A673 (cell line): ENCODE results near the gene MGAT5. TPM values are rescaled to one million over a fixed set of nuclear protein-coding genes. Genes with fewer than 3 reads are reported as not detected.

Experiments used
- BruUV-seq: library from RNA; stranded (reverse); fragments of 400-500 nt; replicated peaks from 2 replicates; lab custom pipeline; 2021; lab: Mats Ljungman, UMichigan
- CTCF ChIA-PET: fragments of 300-600 bp; sonication (Branson Sonifier 250); formaldehyde crosslinking; loops from one replicate; lab custom pipeline; 2022; ENCODE audit warnings: antibody characterized with exemption; lab: Charles Lee
- POLR2A ChIA-PET: fragments of 300-600 bp; sonication (Branson Sonifier 250); formaldehyde crosslinking; loops from one replicate; lab custom pipeline; 2022; ENCODE audit warnings: antibody characterized with exemption; ENCODE audit not compliant: low non-redundant PET; lab: Charles Lee
- DNase-seq: peaks from one replicate; pipeline ENCODE4 v3.0.0-alpha.2; 2015; ENCODE audit warnings: low spot score
- H3K27ac ChIP-seq: fragments of 200-600 bp; sonication (generic); 2 replicates; pipeline ENCODE4 v1.5.1; 2016; ENCODE audit warnings: mixed run types, low read depth, mild to moderate bottlenecking, mixed read lengths, antibody characterized with exemption, low read length; ENCODE audit not compliant: poor library complexity, severe bottlenecking
- H3K27me3 ChIP-seq: fragments of 200-600 bp; sonication (generic); replicated peaks from 2 replicates; pipeline ENCODE4 v1.6.1; 2017; ENCODE audit warnings: mixed run types, low read depth, mild to moderate bottlenecking, mixed read lengths, antibody characterized with exemption, low read length; ENCODE audit not compliant: insufficient read depth, poor library complexity
- H3K36me3 ChIP-seq: fragments of 200-600 bp; sonication (generic); 2 replicates; pipeline ENCODE4 v1.6.1; 2016; ENCODE audit warnings: mixed run types, mild to moderate bottlenecking, mixed read lengths, antibody characterized with exemption, low read length; ENCODE audit not compliant: insufficient read depth, poor library complexity, severe bottlenecking
- H3K4me1 ChIP-seq: fragments of 200-600 bp; sonication (generic); 2 replicates; pipeline ENCODE4 v1.6.1; 2017; ENCODE audit warnings: mixed run types, mild to moderate bottlenecking, mixed read lengths, antibody characterized with exemption, low read length; ENCODE audit not compliant: insufficient read depth, poor library complexity, severe bottlenecking
- H3K4me3 ChIP-seq: fragments of 200-600 bp; sonication (generic); 2 replicates; pipeline ENCODE4 v1.5.1; 2016; ENCODE audit warnings: low read depth, mixed run types, mild to moderate bottlenecking, mixed read lengths, low read length; ENCODE audit not compliant: poor library complexity, severe bottlenecking
- H3K9me3 ChIP-seq: fragments of 200-600 bp; sonication (generic); 2 replicates; pipeline ENCODE4 v1.6.1; 2016; ENCODE audit warnings: mixed run types, low read depth, mild to moderate bottlenecking, mixed read lengths, antibody characterized with exemption, low read length; ENCODE audit not compliant: poor library complexity, severe bottlenecking
- EZH2 ChIP-seq: fragments of 200-600 bp; sonication (generic); IDR thresholded peaks from 2 replicates; pipeline ENCODE4 v1.6.1; 2017; ENCODE audit warnings: borderline replicate concordance, low read depth, mild to moderate bottlenecking, mixed read lengths, antibody characterized with exemption, low read length; ENCODE audit not compliant: poor library complexity, severe bottlenecking
- intact Hi-C: fragments of 100-400 bp; cut with micrococcal nuclease; formaldehyde crosslinking; loops from one replicate; pipeline ENCODE4 v1.10.0; 2022; ENCODE audit not compliant: unreplicated experiment
- total RNA-seq: library from RNA; stranded (reverse); gene quantifications from 2 replicates; pipeline ENCODE4 v1.2.3, GENCODE V29; 2021
- TF ChIP-seq, protein P1 (sequence below): fragments of 300-800, 200-600 bp; sonication (generic); conservative IDR thresholded peaks from 2 replicates; pipeline ENCODE4 v1.5.1; 2017; ENCODE audit warnings: low read depth, mild to moderate bottlenecking, antibody characterized with exemption, low read length, moderate library complexity, mixed read lengths

Gene MGAT5
- total RNA-seq, 1 experiment from 2014 or later, result 11.0 TPM

DNA sequence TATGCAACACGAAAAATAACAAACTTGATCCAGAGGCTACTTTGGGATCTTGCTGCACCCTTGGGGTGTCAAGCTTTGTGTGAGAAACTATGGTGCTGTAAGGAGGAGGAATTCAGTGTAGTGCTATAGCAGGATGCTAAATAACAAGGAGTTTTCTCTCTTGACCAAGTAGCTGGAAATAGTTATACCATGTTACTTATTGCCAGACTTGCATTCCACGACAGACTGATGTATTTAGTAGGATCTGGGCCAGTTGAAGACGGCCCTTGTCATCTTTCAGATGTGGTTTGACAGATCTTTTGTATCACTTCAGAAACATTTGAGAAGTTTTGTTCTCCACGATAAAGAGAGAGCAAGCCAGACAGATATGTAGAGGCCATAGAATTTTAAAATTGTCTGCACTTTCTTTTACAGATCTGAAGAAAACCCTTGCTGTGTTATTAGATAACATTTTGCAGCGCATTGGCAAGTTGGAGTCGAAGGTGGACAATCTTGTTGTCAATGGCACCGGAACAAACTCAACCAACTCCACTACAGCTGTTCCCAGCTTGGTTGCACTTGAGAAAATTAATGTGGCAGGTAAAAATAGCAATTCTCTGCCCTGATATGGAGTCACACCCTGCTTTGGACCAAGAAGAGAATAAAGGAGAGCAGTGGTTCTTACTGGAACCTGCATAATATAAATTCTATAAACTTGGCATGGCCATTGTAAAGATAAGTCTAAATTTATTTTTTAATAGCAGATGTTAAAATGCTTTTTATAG is 16.3 kb downstream of the MGAT5 start:
- CTCF ChIA-PET, result no interaction called here
- intact Hi-C loops, result no loop called here
- no peak overlapping the region for H3K4me3 ChIP-seq
- no TSS peak for BruUV-seq
- no peak overlapping the region for H3K27ac ChIP-seq
- H3K36me3 ChIP-seq, result no peaks in the 10 kb centered on the region
- no peak for DNase-seq
- H3K9me3 ChIP-seq, result no peaks in the 10 kb centered on the region
- H3K27me3 ChIP-seq, result no peaks in the 10 kb centered on the region
- H3K4me1 ChIP-seq, result no peaks in the 10 kb centered on the region
- POLR2A ChIA-PET, result no interaction called here
- TF ChIP-seq, protein P1, sequence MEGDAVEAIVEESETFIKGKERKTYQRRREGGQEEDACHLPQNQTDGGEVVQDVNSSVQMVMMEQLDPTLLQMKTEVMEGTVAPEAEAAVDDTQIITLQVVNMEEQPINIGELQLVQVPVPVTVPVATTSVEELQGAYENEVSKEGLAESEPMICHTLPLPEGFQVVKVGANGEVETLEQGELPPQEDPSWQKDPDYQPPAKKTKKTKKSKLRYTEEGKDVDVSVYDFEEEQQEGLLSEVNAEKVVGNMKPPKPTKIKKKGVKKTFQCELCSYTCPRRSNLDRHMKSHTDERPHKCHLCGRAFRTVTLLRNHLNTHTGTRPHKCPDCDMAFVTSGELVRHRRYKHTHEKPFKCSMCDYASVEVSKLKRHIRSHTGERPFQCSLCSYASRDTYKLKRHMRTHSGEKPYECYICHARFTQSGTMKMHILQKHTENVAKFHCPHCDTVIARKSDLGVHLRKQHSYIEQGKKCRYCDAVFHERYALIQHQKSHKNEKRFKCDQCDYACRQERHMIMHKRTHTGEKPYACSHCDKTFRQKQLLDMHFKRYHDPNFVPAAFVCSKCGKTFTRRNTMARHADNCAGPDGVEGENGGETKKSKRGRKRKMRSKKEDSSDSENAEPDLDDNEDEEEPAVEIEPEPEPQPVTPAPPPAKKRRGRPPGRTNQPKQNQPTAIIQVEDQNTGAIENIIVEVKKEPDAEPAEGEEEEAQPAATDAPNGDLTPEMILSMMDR, result no peak
- TF ChIP-seq EZH2, result no peak

DNA sequence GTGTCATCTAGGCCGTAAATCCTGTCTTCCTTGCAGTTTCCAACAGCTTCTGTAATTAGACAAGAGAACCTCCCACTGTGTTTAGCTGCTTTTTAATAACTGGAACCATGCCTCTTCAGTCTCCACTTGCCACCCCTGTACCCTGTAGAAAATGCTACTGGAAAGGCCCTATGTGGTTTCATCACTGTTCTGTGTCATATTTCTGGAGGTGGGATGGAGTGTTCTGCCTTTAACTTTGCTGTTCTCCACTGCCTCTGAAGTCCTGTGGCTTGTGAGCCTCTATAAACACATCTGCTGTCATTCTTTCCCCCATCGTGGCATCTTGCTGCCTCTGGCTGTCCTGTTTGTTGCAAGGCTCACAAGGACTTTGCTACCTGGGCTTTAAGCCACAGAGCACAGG is 17.9 kb downstream of the MGAT5 start:
- no TSS peak for BruUV-seq
- H3K9me3 ChIP-seq, result no peaks in the 10 kb centered on the region
- H3K27me3 ChIP-seq, result no peaks in the 10 kb centered on the region
- H3K4me3 ChIP-seq, result no peak overlapping the region
- no peaks in the 10 kb centered on the region for H3K4me1 ChIP-seq
- H3K27ac ChIP-seq, result no peak overlapping the region
- no peak for TF ChIP-seq EZH2
- TF ChIP-seq, protein P1, result no peak
- peak; percentile 23 for DNase-seq
- H3K36me3 ChIP-seq, result no peaks in the 10 kb centered on the region
- intact Hi-C loops, result no loop called here
- CTCF ChIA-PET, result no interaction called here
- POLR2A ChIA-PET, result no interaction called here

DNA sequence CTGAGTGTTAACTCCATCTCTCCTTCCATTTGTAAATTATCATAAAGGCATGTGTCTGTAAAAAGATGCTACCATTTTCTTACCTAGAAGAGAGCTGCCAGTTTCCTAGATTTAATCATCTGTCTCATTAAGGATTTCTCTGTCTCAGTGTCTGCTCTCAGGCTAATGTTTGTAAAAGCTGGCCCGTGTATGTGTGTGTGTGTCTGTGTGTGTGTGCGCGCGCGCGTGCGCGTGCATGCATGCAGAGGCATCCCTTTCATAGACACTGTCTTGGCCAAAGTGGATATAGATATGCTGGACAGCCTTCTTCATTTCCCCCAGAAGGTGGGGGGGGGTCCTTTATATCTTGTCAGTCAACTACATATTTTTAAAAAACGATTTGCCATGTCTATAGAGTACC is 18.9 kb downstream of the MGAT5 start:
- H3K36me3 ChIP-seq, result no peaks in the 10 kb centered on the region

More for the DNA sequence above, 18.9 kb downstream of the MGAT5 start:
- ChIA-PET POLR2A (no interaction called here), CTCF (no interaction called here)
- no peak for TF ChIP-seq EZH2
- TF ChIP-seq, protein P1, result no peak
- H3K27me3 ChIP-seq, result no peaks in the 10 kb centered on the region
- BruUV-seq, result no TSS peak
- no peak for DNase-seq
- H3K4me3 ChIP-seq, result no peak overlapping the region
- intact Hi-C loops, result no loop called here
- no peaks in the 10 kb centered on the region for H3K9me3 ChIP-seq
- no peaks in the 10 kb centered on the region for H3K4me1 ChIP-seq
- H3K27ac ChIP-seq, result no peak overlapping the region
